ENCODE measurements around the gene NBAS. TPM values are rescaled to one million over a fixed set of nuclear protein-coding genes. Genes with fewer than 3 reads are reported as not detected.

NBAS gene
- total and polyA plus RNA-seq, 10 of the 15 experiments (the other 5 are each of a cell fraction or from before 2014, with no cell fraction given): 4.3 to 32.7 (median 20.8) TPM

DNA sequence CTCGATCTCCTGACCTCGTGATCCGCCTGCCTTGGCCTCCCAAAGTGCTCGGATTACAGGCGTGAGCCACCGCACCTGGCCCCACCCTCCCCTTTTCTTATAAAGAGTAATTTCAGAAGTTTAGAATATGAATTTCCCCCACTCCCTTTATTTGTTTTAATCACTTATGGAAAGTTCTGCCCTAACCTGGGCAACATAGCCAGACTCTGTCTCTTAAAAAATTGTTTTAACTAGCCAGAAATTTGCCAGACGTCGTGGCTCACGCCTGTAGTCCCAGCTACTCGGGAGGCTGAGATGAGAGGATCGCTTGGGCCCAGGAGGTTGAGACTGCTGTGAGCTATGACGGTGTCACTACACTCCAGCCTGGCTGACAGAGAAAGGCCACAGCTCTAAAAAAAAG lies 7.7 kb upstream of the NBAS start (continued):
- TF ChIP-seq E4F1 (IDR thresholded peaks at IDR 0.05; ENCODE audit: borderline replicate concordance, partially characterized antibody) (no peak), ATF2 (IDR thresholded peaks at IDR 0.05; ENCODE audit: low read length) (no peak), ATF7 (IDR thresholded peaks at IDR 0.05; ENCODE audit: low read depth) (no peak), LARP7 (IDR thresholded peaks at IDR 0.05) (no peak), ZBTB11 (CRISPR knock-in tag; IDR thresholded peaks at IDR 0.05) (no peak), ESRRA (IDR thresholded peaks at IDR 0.05; ENCODE audit: low read length) (no peak), SRF (IDR thresholded peaks at IDR 0.05; ENCODE audit: low read depth in 2 of 2, low read length in 2 of 2) (no peak)
- TF ChIP-seq, protein P1, sequence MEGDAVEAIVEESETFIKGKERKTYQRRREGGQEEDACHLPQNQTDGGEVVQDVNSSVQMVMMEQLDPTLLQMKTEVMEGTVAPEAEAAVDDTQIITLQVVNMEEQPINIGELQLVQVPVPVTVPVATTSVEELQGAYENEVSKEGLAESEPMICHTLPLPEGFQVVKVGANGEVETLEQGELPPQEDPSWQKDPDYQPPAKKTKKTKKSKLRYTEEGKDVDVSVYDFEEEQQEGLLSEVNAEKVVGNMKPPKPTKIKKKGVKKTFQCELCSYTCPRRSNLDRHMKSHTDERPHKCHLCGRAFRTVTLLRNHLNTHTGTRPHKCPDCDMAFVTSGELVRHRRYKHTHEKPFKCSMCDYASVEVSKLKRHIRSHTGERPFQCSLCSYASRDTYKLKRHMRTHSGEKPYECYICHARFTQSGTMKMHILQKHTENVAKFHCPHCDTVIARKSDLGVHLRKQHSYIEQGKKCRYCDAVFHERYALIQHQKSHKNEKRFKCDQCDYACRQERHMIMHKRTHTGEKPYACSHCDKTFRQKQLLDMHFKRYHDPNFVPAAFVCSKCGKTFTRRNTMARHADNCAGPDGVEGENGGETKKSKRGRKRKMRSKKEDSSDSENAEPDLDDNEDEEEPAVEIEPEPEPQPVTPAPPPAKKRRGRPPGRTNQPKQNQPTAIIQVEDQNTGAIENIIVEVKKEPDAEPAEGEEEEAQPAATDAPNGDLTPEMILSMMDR (IDR thresholded peaks at IDR 0.05 in 2 of 3, conservative IDR thresholded peaks at IDR 0.05 in 1 of 3; ENCODE audit: control insufficient read depth in 2 of 3, extremely low read depth in 1 of 3, insufficient read depth in 1 of 3, low read depth in 3 of 3, low read length in 3 of 3): no peak

All from GM12878 (cell line).